ENCODE measurements around the gene USP47. TPM values are rescaled to one million over a fixed set of nuclear protein-coding genes. Genes with fewer than 3 reads are reported as not detected.

Gene USP47
- total and polyA plus RNA-seq, 2 experiments from 2014 or later, result 16.3 to 36.7 TPM

GRCh38 chr11:11845071-11845470 lies 3.3 kb downstream of the USP47 start:
- Histone ChIP-seq H3K36me3 (ENCODE audit: insufficient read depth) (no peaks in the 10 kb centered on the region), H3F3A (replicated peaks; ENCODE audit: low read depth) (no peaks in the 10 kb centered on the region), H3K79me2 (replicated peaks; ENCODE audit: insufficient read depth) (peaks cover 75% of the 10 kb centered on the region), H3K4me1 (ENCODE audit: insufficient read depth) (peaks cover 43% of the 10 kb centered on the region), H3K4me2 (peak overlapping the region; percentile 86), H2AFZ (no peak overlapping the region), H3K4me3 (0 out of 2 replicates have a peak overlapping the region, but pooled peaks have one; percentile 11), H3K27ac (ENCODE audit: low read depth) (no peak overlapping the region), H3K27me3 (ENCODE audit: insufficient read depth) (no peaks in the 10 kb centered on the region), H4K20me1 (replicated peaks; ENCODE audit: insufficient read depth) (peaks cover 27% of the 10 kb centered on the region), H3K9me2 (ENCODE audit: insufficient read depth) (no peaks in the 10 kb centered on the region)
- DNase-seq (ENCODE audit: low spot score) (peak; percentile 65), ATAC-seq (no peak)
- Mint-ChIP-seq H3K36me3 (ENCODE audit: low read depth) (no peaks in the 10 kb centered on the region), H3K9me3 (no peaks in the 10 kb centered on the region), H3K4me1 (peaks cover 40% of the 10 kb centered on the region), H3K27me3 (ENCODE audit: insufficient read depth, low read depth, poor library complexity) (peaks cover 5% of the 10 kb centered on the region), H3K27ac (peak overlapping the region; percentile 78; the same call in 1 of the 2 replicates), H3K4me3 (peak overlapping the region; percentile 32; the same call in 2 of the 3 replicates)
- TF ChIP-seq STAT1 (IDR thresholded peaks at IDR 0.05; ENCODE audit: unreplicated experiment), result no peak
- no peak for TF ChIP-seq ZNF462 (CRISPR knock-in tag; IDR thresholded peaks at IDR 0.05)
- no peak for TF ChIP-seq EZH2phosphoT487 (IDR thresholded peaks at IDR 0.05; ENCODE audit: unreplicated experiment)
- no peak for TF ChIP-seq POLR2AphosphoS5 (IDR thresholded peaks at IDR 0.05; ENCODE audit: low read depth)
- TF ChIP-seq ZNF114 (CRISPR knock-in tag; IDR thresholded peaks at IDR 0.05), result no peak
- no peak for TF ChIP-seq CREB1 (CRISPR knock-in tag; IDR thresholded peaks at IDR 0.05; ENCODE audit: low read depth)
- no peak for TF ChIP-seq CTCF (conservative IDR thresholded peaks at IDR 0.05; ENCODE audit: low read depth in 2 of 2)
- no peak for TF ChIP-seq ETS1 (IDR thresholded peaks at IDR 0.05)
- TF ChIP-seq EZH2 (IDR thresholded peaks at IDR 0.05; ENCODE audit: low read depth, unreplicated experiment), result no peak
- TF ChIP-seq ZNF331 (CRISPR knock-in tag; IDR thresholded peaks at IDR 0.05; ENCODE audit: low read depth), result no peak
- no peak for TF ChIP-seq REST (IDR thresholded peaks at IDR 0.05; ENCODE audit: unreplicated experiment)
- no peak for TF ChIP-seq JUNB (IDR thresholded peaks at IDR 0.05; ENCODE audit: unreplicated experiment)
- no peak for TF ChIP-seq NANOG (IDR thresholded peaks at IDR 0.05; ENCODE audit: borderline replicate concordance)
